NCI-H1105 treated with DMSO at 0.1 percent for 48 hours (cell line): ENCODE results near the gene IL4I1.

Source experiments
- DNase-seq: peaks from one replicate; lab custom pipeline; 2025; lab: John Stamatoyannopoulos, UW

The IL4I1 gene

DNA sequence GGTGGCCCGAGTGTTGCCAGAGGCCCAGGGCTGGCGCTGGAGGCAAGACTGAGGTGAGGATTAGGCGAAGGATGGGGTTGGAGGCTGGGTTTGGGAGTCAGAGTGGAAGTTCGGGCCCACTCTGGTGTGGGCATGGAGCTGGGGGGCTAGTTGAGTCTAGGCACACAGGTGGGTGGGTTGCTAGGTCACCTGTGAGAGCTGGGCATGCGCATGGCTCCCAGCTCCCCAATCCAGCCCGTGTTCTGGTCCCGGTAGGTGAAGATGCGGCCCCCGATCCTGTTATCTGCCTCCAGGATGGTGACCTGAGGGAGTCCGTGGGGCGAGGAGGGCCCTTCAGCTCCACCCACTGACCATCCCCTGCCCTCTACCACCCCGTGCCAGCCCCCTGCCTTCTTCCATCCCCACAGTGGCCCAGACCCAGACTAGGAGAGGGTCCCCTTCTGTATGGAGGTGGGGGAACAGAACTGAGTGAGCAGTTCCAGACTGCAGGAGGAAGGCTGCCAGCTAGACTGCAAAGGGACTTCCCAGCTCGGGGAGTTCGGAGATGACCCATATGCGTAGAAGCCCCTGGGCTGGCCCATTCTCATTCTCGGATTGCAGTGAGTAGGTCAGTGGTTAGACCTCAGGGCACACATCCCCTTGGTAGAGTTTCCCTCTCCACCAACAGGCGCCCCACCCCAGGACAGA lies 1.7 kb downstream of the IL4I1 start:
- no peak for DNase-seq

DNA sequence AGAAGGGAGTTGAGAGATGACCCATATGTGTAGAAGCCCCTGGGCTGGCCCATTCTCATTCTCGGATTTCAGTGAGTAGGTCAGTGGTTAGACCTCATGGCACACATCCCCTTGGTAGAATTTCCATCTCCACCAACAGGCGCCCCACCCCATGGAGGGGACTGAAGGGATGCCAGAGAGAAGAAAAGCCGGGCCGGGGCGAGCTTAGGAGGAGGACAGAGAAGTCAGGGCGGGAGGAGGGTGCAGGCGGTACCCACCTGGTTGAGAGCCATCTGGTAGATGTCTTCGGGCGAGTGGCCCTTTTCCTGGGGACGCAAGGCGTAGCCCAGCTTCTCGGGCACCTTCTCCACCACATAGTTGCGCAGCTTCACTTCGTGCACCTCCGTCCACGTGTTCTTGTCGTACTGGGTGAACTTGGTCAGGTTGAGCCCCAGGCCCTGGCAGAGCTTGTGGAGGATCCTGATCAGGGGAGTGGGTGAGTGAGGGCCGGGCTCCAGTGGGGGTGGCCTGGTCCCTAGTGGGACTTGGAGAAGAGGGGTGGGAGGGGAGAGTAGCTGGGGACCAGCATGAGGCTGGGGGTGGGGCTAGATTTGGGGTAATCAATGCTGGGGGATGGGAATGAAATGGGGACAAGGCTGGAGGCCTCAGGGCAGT lies 2.5 kb downstream of the IL4I1 start:
- DNase-seq = no peak

DNA sequence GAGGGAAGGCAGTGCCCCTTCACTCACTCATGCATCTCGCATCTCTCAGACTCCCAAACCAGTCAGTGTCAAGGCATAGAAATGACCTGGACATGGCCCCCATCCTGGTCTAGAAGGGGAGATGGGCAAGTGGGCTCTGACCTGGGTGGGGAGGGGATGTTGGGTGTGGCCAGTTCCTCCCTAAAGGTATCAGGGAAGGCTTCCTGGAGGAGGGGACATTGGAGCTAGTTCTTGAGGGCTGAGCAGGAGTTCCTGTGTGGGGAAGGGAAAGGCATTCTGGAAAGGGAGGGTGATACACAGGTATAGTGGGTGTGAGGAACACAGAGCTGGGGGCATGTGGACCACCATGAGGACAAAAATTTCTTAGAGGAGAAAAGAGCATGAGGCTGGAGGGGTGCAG lies 4.0 kb downstream of the IL4I1 start:
- no peak for DNase-seq

DNA sequence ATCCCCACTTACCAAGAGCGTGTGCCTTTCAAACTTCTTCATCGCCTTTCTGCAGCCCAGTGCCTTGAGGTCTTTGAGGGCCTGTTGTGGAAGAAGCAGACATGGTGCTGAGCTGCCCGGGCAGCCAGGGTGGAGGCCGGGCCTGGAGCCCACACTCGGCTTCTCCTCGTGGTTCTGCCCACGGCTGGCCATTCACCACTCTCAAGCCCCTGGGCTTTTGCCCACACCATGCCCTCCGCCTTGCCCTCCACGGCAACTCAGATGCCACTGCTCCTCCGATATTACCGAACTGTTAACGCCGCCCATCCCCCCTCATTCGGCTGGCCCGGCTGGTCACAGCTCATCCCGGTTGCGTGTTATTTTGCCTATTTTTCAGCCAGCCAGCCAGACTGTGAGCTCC lies 5.3 kb downstream of the IL4I1 start:
- DNase-seq = no peak

DNA sequence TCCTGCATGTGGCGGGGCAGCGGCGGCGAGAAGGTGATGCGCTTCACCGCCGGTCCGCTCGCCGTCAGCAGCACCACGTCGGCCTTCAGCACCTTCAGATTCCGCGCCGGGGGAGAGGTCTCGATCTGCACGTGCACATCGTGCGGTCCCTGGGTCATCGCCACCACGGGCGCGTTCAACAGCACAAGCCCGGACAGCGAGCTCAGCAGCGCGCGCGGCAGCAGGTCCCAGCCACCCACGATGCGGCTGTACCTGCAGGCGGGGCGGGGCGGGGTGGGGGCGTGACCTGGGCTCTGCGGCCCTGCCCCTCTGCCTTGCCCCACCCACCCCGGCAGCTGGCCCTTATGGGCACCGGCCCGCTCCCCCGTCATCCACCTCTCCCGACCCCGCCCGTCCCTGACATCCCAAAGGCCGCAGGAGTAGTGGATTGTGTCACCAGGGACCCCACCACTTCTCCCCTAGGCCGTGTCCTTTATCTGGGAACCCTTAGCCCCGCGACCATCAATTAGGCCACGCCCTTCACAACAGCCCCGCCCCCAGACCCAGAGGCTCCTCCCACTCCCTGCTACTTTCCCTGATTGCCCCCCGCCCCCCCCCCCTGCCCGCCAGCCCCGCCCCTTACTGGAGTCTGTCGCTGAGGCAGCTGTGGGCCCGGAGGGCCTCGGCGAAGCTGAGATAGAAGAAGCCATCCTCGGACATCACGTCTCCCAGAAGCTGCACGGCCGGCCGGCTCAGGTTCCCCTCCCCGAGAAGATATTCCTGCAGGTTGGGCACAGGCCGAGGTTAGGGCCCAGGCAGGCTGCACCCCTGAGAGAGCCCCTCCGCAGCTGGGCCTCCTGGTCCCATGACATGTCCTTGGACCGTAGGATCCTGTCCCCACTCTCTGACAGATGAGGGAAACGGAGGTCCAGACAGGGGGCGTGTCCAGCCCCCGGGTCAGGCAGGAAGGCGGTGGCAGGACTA lies 6.1 kb downstream of the IL4I1 start:
- DNase-seq = peak; percentile 53

DNA sequence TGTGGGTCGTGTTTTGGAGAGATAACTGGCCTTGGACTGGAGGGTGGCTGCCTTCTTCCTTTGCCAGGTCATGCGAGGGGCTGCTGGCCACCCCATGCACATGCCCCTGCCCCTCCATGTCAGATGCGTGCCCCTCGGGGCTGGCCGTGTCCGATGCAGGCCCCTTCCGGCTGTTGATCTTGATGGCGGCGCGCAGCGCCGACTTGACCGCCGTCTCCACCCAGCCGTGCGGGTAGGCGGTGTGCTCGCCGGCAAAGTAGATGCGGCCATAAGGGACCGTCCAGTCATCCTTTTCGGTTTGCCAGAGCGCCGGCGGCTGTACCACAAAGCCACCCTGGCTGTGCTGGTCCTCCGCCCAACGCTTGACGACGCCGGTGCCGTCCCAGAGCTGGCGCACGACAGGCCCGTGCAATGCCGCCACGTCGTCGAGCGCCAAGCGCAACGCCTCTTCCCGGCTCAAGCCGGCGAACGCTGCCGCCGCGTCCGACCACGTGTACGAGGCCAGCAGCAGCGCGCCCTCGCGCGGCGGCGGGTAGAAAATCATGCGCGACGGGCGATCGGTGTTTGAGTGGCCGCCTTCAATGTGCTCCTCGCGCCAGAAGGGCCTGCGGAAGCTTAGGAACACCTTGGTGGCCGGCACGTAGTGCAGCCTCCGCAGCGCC lies 6.9 kb downstream of the IL4I1 start:
- peak; percentile 53 for DNase-seq

DNA sequence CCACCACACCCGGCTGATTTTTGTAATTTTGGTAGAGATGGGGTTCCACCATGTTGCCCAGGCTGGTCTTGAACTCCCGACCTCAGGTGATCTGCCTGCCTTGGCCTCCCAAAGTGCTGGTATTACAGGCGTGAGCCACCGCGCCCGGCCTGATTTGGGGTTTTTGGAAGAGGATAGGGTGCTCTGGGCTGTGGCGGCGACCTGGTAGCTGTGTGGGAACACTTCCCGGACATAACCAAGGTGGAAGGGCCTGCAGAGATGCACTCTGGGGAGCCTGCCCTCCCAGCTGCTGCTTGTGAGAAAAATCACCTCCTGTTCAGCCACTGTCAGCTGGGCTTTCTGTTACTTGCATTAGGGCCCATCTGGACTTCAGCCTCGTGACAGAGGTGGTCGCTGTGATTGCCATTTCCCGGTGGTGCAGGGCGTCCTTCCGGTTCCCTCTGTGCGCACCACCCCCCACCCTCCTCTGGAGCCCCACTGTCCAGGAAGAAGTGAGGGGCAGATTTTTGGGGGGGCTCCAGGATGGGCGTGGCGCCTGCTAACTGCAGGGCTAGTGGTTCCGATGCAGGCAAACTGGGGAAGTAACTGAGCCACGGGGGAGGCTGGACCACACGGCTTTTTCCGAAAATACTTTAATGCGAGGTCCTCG lies 7.5 kb downstream of the IL4I1 start:
- no peak for DNase-seq

DNA sequence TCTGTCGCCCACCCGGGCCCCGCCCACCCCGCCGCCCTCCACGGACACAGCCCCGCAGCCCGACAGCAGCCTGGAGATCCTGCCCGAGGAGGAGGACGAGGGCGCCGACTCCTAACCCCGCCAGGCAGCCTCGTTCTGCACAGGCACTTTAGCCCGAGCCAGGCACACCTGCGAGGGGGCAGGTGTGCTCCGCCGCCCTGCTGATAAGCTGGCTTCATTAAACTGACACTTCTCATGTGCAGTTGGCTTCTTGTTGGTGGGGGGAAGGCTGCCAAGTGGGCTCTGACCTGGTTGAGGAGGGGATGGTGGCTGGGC lies 8.2 kb downstream of the IL4I1 start:
- DNase-seq = peak; percentile 83

DNA sequence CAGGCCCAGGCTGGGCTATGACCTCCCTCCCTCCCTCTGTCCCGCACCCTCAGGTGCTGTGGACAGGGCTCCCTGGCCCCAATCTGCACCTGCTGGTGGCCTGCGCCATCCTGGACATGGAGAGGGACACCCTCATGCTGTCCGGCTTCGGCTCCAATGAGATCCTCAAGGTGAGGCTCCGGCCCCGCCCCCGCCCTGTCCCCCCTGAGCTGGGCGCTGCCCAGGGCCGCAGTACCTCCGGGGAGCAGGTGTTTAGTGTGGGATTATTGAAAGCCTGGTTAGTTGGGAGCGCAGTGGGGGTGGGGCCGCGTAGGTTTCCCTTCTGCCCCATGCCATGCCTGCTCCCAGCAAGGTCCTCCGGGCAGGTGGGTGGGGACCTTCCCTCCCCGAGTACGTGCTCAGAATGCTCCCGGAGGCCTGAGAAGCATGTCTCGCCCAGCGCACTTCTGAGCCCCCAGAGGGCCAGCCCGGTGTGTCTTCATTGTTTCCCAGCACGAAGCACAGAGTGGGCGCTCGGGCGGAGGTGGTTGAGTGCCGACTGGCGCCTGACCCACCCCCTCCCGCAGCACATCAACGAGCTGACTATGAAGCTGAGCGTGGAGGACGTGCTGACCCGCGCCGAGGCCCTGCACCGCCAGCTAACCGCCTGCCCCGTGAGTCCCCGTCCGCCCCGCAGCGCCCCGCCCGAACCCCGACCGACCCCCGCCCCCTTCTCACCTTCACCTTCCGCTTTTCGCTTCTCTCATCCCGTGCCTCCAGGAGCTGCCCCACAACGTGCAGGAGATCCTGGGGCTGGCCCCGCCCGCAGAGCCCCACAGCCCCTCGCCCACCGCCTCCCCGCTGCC lies 8.8 kb downstream of the IL4I1 start:
- peak; percentile 74 for DNase-seq

DNA sequence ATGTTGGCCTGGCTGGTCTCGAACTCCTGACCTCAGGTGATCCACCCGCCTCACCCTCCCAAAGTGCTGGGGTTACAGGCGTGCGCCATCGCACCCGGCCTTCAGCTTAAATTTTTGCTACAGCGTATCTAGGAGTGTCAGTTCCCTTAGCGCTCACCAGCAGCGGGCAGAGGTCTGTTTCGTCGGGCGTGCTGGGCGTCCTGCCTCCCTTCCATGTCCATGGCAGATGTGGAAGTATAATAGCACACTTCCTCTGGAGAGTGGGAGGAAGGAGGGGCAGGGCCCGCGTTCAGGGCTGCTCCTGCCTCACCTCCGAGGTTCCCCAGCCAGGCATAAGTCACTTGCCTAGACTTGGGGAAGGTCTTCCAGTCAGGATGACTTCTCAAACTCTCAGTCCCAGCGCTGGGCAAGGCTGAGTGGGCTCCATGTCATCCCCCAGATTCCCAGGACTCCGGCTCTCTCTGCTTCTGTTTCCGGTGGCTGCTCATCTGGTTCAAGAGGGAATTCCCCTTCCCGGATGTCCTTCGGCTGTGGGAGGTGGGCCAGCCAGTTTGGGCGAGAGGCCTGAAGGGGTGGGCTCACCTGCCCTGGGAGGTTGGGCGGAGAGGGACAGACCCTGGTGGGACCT lies 9.5 kb downstream of the IL4I1 start:
- DNase-seq = no peak

DNA sequence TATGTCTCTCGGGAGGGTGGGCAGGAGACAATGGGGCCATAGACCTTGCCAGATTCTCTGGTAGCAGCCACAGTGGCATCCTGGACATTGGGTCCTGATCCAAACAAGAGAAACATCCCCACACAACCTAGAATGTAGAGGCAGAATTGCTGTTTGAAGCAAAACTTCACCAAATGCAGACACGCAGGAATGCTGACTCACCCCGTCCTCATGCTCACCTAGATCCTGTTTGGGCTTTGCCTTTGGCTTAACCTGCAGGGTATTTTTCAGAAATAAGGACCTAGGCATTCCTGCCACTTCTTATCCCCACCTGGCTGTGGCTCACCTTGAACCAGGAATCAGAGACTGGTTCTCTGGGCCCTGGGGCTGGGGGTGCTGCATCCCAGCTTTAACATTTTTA lies 11.9 kb downstream of the IL4I1 start:
- no peak for DNase-seq

DNA sequence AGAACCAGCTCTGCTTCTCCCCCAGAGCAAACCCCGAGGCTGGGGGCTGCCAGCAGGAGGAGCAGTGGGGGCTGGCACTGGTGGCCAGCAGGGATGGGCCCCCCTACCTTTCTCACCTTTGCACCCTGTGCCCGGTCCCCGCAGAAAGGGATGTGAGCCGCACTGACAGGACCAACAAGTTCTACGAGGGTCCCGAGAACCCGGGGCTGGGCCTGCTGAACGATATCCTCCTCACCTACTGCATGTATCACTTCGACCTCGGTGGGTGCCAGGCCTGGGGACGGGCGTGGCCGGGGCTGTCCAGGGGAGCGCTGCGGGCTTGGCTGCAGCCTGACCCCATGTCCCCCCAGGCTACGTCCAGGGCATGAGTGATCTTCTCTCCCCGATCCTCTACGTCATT lies 12.6 kb downstream of the IL4I1 start:
- no peak for DNase-seq

DNA sequence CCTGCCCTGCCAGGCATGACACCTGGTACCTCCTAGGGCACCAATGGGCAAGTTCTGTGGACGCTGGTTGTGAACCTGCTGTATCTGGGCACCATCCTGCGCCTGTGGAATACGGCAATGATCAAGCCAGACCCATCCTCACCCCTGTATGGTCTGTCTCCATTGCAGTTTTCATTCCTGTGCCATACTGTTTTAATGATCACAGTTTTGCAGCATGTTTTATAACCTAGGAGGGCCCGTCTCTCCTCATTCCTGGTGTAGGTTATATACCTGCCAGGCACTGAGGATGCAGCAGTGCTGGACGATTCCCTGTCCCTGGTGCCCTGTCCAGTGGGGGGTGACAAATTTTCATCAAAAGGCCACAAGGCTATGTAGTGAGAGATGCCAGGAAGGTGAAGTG lies 13.6 kb downstream of the IL4I1 start:
- no peak for DNase-seq

DNA sequence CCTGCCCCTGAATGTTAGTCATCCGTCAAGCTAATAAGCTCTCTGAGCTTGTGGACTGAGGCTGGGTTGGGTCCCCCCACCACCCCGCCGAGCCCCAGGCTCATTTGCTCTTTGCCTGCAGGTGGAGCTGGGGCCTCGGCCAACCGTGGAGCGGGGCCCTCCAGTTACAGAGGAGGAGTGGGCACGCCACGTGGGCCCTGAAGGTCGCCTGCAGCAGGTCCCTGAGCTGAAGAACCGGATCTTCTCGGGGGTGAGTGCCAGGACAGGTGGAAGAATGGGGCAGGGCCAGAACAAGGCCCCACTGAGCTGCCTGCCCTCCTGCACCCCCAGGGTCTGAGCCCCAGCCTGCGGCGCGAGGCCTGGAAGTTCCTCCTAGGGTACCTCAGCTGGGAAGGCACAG lies 14.0 kb downstream of the IL4I1 start:
- no peak for DNase-seq

DNA sequence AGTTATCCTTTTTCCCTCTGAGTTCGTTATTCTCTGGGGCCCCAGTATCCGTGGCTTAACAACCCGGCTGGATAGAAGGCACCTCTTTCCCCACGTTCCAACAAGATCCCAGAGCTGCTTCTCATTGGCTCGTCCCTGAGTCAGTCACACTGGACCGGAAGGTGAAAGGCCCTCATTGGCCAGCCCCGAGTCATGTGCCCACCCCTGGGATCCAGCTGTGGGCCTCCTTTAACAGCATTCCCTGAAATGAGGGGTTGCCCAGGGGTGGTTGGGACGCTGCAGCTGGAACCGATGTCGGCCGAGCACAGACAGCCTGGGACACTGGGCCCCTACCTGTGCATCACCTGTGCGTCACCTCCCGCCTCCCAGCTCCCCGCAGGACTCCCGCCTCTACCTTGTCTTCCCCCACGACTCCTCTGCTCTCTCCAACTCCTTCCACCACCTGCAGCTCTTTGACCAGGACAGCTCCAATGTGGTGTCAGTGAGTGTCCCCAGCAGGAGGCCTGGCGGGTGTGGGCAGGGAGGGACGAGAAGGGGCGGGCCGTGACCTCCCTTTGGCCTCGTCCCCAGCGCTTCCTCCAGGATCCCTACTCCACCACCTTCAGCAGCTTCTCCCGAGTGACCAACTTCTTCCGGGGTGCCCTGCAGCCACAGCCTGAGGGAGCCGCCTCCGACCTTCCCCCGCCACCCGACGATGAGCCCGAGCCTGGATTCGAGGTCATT lies 14.9 kb downstream of the IL4I1 start:
- DNase-seq = no peak

DNA sequence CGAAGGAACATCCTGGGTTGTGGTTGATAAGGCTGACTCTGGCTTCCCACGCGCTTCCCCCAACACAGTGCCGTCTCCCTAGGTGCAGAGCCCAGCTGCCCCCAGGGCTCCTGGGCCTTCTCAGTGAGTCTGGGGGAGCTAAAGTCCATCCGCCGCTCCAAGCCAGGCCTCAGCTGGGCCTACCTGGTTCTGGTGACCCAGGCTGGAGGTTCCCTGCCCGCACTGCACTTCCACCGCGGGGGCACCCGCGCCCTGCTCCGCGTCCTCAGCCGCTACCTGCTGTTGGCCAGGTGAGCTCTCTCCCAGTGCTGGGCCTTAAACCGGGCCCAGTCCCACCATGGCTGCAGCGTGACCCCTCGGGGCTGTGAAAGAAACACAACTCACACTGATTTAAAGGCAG lies 15.5 kb downstream of the IL4I1 start:
- DNase-seq = no peak

DNA sequence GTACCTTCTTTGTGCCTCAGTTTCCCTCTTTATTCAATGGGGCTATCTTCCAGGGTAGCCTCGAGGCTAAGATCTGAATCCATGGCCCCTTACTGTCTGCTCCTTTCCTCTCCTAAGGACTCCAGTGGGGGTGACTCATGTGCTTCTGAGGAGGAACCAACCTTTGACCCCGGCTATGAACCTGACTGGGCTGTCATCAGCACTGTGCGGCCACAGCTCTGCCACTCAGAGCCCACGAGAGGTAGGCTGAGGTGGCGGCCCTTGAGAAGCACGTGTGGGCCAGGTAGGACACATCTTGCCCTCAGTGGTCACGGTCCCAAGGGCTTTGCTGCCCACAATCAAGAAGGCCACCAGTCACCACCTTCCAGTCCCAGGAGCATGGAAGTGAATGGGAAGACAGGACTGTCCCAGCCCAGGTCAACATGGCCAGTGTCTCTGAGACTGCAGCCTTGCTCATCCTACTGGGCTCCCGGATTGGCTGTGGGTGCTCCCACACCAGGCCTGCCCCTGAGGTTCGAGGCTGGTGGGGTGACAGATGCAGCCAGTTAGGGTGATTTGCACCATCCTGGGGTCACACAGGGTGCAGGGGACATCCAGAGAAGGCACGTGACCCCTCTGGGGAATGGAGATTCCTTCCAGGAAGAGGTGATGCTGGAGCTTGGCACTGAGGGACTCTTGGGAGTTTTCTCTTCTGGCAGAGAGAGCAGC lies 16.4 kb downstream of the IL4I1 start:
- no peak for DNase-seq

DNA sequence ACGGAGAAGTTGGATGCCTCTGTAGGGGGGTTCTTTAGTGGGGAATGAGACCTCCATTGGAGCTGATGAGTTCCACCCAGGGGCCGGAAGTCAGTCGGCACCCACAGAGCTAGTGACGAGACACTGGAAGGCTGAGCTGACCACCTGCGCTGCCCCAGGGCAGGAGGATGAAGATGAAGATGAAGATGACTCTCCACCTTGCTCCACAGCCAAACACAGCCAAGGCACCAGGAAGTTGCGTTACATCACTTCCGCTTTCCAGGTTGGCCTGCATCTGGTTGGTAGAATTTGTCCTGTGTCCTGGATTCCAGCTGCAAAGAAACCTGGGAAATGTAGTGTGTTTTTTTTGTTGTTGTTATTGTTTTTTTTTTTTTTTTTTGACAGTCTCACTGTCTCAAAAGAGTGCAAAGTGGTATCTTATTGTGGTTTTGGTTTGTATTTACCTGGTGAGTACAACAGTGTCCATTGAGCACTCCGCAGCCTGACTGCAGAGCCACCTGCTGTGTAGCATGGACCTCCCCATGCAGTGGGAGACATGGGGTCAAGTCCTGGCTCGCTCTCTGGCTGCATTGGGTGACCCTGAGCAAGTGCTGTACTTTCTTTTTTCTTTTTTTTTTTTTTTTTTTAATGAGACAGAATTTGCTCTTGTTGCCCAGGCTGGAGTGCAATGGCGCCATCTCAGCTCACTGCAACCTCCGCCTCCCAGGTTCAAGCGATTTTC lies 17.3 kb downstream of the IL4I1 start:
- no peak for DNase-seq

DNA sequence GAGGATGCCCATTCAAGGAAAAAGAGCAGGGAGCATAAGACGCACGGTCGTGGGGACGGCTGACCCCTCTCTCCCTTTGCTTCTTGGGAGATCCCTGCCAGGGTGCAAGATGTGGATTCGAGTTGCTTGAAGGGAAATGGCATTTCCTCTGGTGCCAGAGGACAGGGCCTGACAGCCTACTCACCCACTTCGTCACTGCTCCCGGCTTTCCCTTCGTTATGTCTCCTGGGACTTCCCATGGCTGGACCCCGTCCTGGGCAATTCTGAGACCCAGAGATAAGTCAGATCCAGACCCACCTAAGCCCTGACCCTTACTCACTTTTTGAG lies 18.0 kb downstream of the IL4I1 start:
- no peak for DNase-seq
